Liver (tissue), 9 donors: ENCODE data around the gene MCTP2. TPM values are rescaled to one million over a fixed set of nuclear protein-coding genes. Genes with fewer than 3 reads are reported as not detected.

Experiments
- DNase-seq: peaks from one replicate; pipeline ENCODE4 v3.0.0-alpha.2; 2017; ENCODE audit warnings: low spot score
- H3K27ac ChIP-seq, 2 donors: one replicate each; pipeline ENCODE4 v1.7.0; 2013; ENCODE audit warnings: inconsistent platforms in 2 of 2, low read length in 2 of 2, control low read depth in 1 of 2, low read depth in 1 of 2, mild to moderate bottlenecking in 1 of 2
- H3K27me3 ChIP-seq, 4 donors: one replicate each; pipeline versions ENCODE4 v1.6.1 to v1.7.0; 2013; ENCODE audit warnings: low read length in 3 of 4, inconsistent platforms in 1 of 4, mild to moderate bottlenecking in 1 of 4, moderate library complexity in 1 of 4; ENCODE audit not compliant: control insufficient read depth in 4 of 4, insufficient read depth in 4 of 4
- H3K36me3 ChIP-seq, 4 donors: one replicate each; pipeline versions ENCODE4 v1.6.1 to v1.7.0; 2013; ENCODE audit warnings: low read length in 3 of 4, mild to moderate bottlenecking in 3 of 4, low read depth in 1 of 4, moderate library complexity in 1 of 4; ENCODE audit not compliant: control insufficient read depth in 4 of 4, insufficient read depth in 3 of 4
- H3K4me1 ChIP-seq, 4 donors: one replicate each; pipeline versions ENCODE4 v1.6.1 to v1.7.0; 2013; ENCODE audit warnings: low read length in 3 of 4, mild to moderate bottlenecking in 3 of 4, moderate library complexity in 1 of 4; ENCODE audit not compliant: control insufficient read depth in 4 of 4, insufficient read depth in 4 of 4
- H3K4me3 ChIP-seq, 3 donors: one replicate each; pipeline versions ENCODE4 v1.6.1 to v1.7.0; 2013; ENCODE audit warnings: low read length in 3 of 3, control low read depth in 1 of 3, low read depth in 1 of 3, mild to moderate bottlenecking in 1 of 3
- H3K9ac ChIP-seq, 2 donors: one replicate each; pipeline ENCODE4 v1.7.0; 2013; ENCODE audit warnings: low read length in 2 of 2, mild to moderate bottlenecking in 2 of 2, moderate library complexity in 2 of 2, control low read depth in 1 of 2, low read depth in 1 of 2
- H3K9me3 ChIP-seq, 4 donors: one replicate each; pipeline versions ENCODE4 v1.6.1 to v1.7.0; 2013; ENCODE audit warnings: low read length in 3 of 4; ENCODE audit not compliant: control insufficient read depth in 4 of 4
- ATF3 ChIP-seq: IDR thresholded peaks from 2 replicates; pipeline ENCODE4 v1.6.1; 2016; ENCODE audit warnings: antibody characterized with exemption
- CTCF ChIP-seq: fragments of 150-350 bp; IDR thresholded peaks from 2 replicates; pipeline ENCODE4 v1.5.1; 2017; ENCODE audit warnings: improper control_type of control experiment, low read depth, low read length; ENCODE audit not compliant: missing input control
- EGR1 ChIP-seq, 2 donors: IDR thresholded peaks; 2 replicates each; pipeline ENCODE4 v1.6.1; 2016 to 2018; ENCODE audit warnings: antibody characterized with exemption in 2 of 2, low read depth in 2 of 2
- FOXA1 ChIP-seq: IDR thresholded peaks from 2 replicates; pipeline ENCODE4 v1.6.1; 2016; ENCODE audit warnings: antibody characterized with exemption
- FOXA2 ChIP-seq: IDR thresholded peaks from 2 replicates; pipeline ENCODE4 v1.6.1; 2016; ENCODE audit warnings: antibody characterized with exemption
- GABPA ChIP-seq, 2 donors: IDR thresholded peaks in 1 of 2; conservative IDR thresholded peaks in 1 of 2; 2 replicates each; pipeline ENCODE4 v1.6.1; 2016; ENCODE audit warnings: antibody characterized with exemption in 2 of 2, mild to moderate bottlenecking in 1 of 2, moderate library complexity in 1 of 2
- HNF4A ChIP-seq, 2 donors: conservative IDR thresholded peaks; 2 replicates each; pipeline ENCODE4 v1.6.1; 2016; ENCODE audit warnings: antibody characterized with exemption in 2 of 2, mild to moderate bottlenecking in 2 of 2
- HNF4G ChIP-seq: IDR thresholded peaks from 2 replicates; pipeline ENCODE4 v1.6.1; 2016; ENCODE audit warnings: antibody characterized with exemption
- JUND ChIP-seq, 2 donors: IDR thresholded peaks; 2 replicates each; pipeline ENCODE4 v1.6.1; 2016; ENCODE audit warnings: antibody characterized with exemption in 2 of 2
- MAX ChIP-seq: IDR thresholded peaks from 2 replicates; pipeline ENCODE4 v1.6.1; 2016; ENCODE audit warnings: antibody characterized with exemption
- NR2F2 ChIP-seq: IDR thresholded peaks from 2 replicates; pipeline ENCODE4 v1.6.1; 2016; ENCODE audit warnings: antibody characterized with exemption
- RAD21 ChIP-seq, 2 donors: IDR thresholded peaks; 2 replicates each; pipeline ENCODE4 v1.6.1; 2016; ENCODE audit warnings: antibody characterized with exemption in 2 of 2, mild to moderate bottlenecking in 2 of 2
- REST ChIP-seq: IDR thresholded peaks from 2 replicates; pipeline ENCODE4 v1.6.1; 2016; ENCODE audit warnings: antibody characterized with exemption, mild to moderate bottlenecking
- RXRA ChIP-seq, 2 donors: IDR thresholded peaks; 2 replicates each; pipeline ENCODE4 v1.6.1; 2017 to 2018; ENCODE audit warnings: antibody characterized with exemption in 2 of 2, mild to moderate bottlenecking in 1 of 2
- SP1 ChIP-seq: IDR thresholded peaks from 2 replicates; pipeline ENCODE4 v1.6.1; 2018; ENCODE audit warnings: antibody characterized with exemption, mild to moderate bottlenecking
- TAF1 ChIP-seq: conservative IDR thresholded peaks from 2 replicates; pipeline ENCODE4 v1.6.1; 2016; ENCODE audit warnings: antibody characterized with exemption, mild to moderate bottlenecking
- YY1 ChIP-seq: IDR thresholded peaks from 2 replicates; pipeline ENCODE4 v1.6.1; 2016; ENCODE audit warnings: antibody characterized with exemption, mild to moderate bottlenecking
- ZBTB33 ChIP-seq: IDR thresholded peaks from 2 replicates; pipeline ENCODE4 v1.6.1; 2016; ENCODE audit warnings: antibody characterized with exemption
- WGBS: extraction: QIAGEN DNeasy Blood & Tissue Kit; methylation state at CpG from one replicate; pipeline ENCODE4 v1.1.7; 2013; 5-methylcytosine and 5-hydroxymethylcytosine counted together
- polyA plus RNA-seq, 2 donors: library from polyadenylated mRNA; stranded (reverse) in 1 of 2; unstranded in 1 of 2; fragments of 200-250 nt in 1 of 2; fragments of >200 nt in 1 of 2; fragmentation: Nextera tagmentation in 1 of 2; extraction: Ambion mirVana in 1 of 2; gene quantifications; one replicate each; pipeline versions ENCODE4 v1.2.1 to v1.2.3, GENCODE V29; 2013 to 2015
- total RNA-seq, 2 donors: library from RNA; depleted of rRNA; stranded (reverse); fragments of >200 nt; gene quantifications; one replicate each; pipeline ENCODE4 v1.2.3, GENCODE V29; 2014
- donor health status: healthy.
- donor health status: healthy.
- donor health status: healthy.
- donor health status: healthy.
- donor health status: healthy.

The MCTP2 gene
- total and polyA plus RNA-seq, 4 donors = 0.43 to 9.9 (median 3.5) TPM

GRCh38 chr15:94467034-94467433 is 235.7 kb downstream of the MCTP2 start:
- no peak for TF ChIP-seq CTCF
- TF ChIP-seq MAX = no peak
- TF ChIP-seq HNF4A (conservative IDR thresholded peaks at IDR 0.05) = no peak
- TF ChIP-seq RAD21 (IDR thresholded peaks at IDR 0.05) = peak in 1 of 2 donors; percentile 22
- no peak for TF ChIP-seq JUND (IDR thresholded peaks at IDR 0.05)
- no peak for TF ChIP-seq YY1
- Histone ChIP-seq H3K27me3 (no peaks in the 10 kb centered on the region), H3K4me1 (no peaks in the 10 kb centered on the region), H3K9ac (no peak overlapping the region), H3K4me3 (no peak overlapping the region), H3K9me3 (no peaks in the 10 kb centered on the region), H3K36me3 (no peaks in the 10 kb centered on the region), H3K27ac (no peak overlapping the region)
- WGBS = 47% methylated on average over 1 of the region's 1 CpG
- no peak for DNase-seq

GRCh38 chr15:94470492-94470891 is 239.1 kb downstream of the MCTP2 start:
- 83% methylated on average over 2 of the region's 2 CpGs for WGBS
- H3K4me3 ChIP-seq = no peak overlapping the region
- H3K4me1 ChIP-seq = no peaks in the 10 kb centered on the region
- DNase-seq = no peak
- no peaks in the 10 kb centered on the region for H3K36me3 ChIP-seq
- H3K9me3 ChIP-seq = no peaks in the 10 kb centered on the region
- TF ChIP-seq YY1 = no peak
- no peaks in the 10 kb centered on the region for H3K27me3 ChIP-seq
- no peak overlapping the region for H3K9ac ChIP-seq
- H3K27ac ChIP-seq = no peak overlapping the region

- Histone ChIP-seq H3K27me3 (no peaks in the 10 kb centered on the region), H3K9ac (no peak overlapping the region), H3K27ac (no peak overlapping the region), H3K9me3 (no peaks in the 10 kb centered on the region), H3K4me1 (no peaks in the 10 kb centered on the region), H3K36me3 (no peaks in the 10 kb centered on the region), H3K4me3 (no peak overlapping the region)
- TF ChIP-seq FOXA1 = no peak
- no peak for TF ChIP-seq ATF3
- no peak for TF ChIP-seq FOXA2
- no peak for TF ChIP-seq NR2F2
- TF ChIP-seq JUND (IDR thresholded peaks at IDR 0.05) = no peak
- TF ChIP-seq YY1 = no peak
- TF ChIP-seq ZBTB33 = no peak
- no peak for TF ChIP-seq RXRA (IDR thresholded peaks at IDR 0.05)
- no peak for TF ChIP-seq HNF4G
- no peak for TF ChIP-seq SP1
- no peak for TF ChIP-seq TAF1
- TF ChIP-seq RAD21 (IDR thresholded peaks at IDR 0.05) = no peak
- no peak for TF ChIP-seq MAX
- no peak for TF ChIP-seq REST
- no peak for TF ChIP-seq EGR1 (IDR thresholded peaks at IDR 0.05; ENCODE audit: low read depth in 2 of 2)
- no peak for TF ChIP-seq HNF4A (conservative IDR thresholded peaks at IDR 0.05)
- no peak for TF ChIP-seq CTCF
- TF ChIP-seq GABPA (IDR thresholded peaks at IDR 0.05 in 1 of 2, conservative IDR thresholded peaks at IDR 0.05 in 1 of 2) = no peak
- WGBS = 78% methylated on average over 5 of the region's 5 CpGs
- DNase-seq = no peak
Measured at GRCh38 chr15:94476686-94477085, 245.3 kb downstream of the MCTP2 start.
